GM12878 (cell line): ENCODE data around the gene LRP2BP. TPM values are rescaled to one million over a fixed set of nuclear protein-coding genes. Genes with fewer than 3 reads are reported as not detected.

Experiments used
- ATAC-seq: fragments of 200-7000 bp; cut with Tn5 transposase; 3 replicates; pipeline ENCODE4 v1.9.1; 2020; ENCODE audit warnings: mild to moderate bottlenecking, moderate library complexity
- Bru-seq: library from RNA; stranded (reverse); fragments of 400-500 nt; gene quantifications from one replicate; lab custom pipeline; 2021; lab: Mats Ljungman, UMichigan
- BruChase-seq, 2 experiments: library from RNA; stranded (reverse); fragments of 400-500 nt; gene quantifications; one replicate each; lab custom pipeline; 2021; lab: Mats Ljungman, UMichigan
- BruUV-seq: library from RNA; stranded (reverse); fragments of 400-500 nt; replicated peaks from 2 replicates; lab custom pipeline; 2021; lab: Mats Ljungman, UMichigan
- CTCF ChIA-PET: fragments of 300-600 bp; sonication (Branson Sonifier 250); formaldehyde crosslinking; extraction: SDS; loops from one replicate; lab custom pipeline; 2021; ENCODE audit warnings: inconsistent platforms; lab: Yijun Ruan, JAX
- POLR2A ChIA-PET: fragments of 350-600 bp; formaldehyde crosslinking; extraction: SDS; loops from one replicate; lab custom pipeline; 2021; ENCODE audit warnings: inconsistent platforms; lab: Charles Lee
- RAD21 ChIA-PET: fragments of 300-600 bp; sonication (Branson Sonifier 250); formaldehyde crosslinking; loops from one replicate; lab custom pipeline; 2023; ENCODE audit warnings: antibody characterized with exemption; ENCODE audit not compliant: unreplicated experiment; lab: Charles Lee
- SMC1A ChIA-PET: fragments of 300-600 bp; sonication (Branson Sonifier 250); formaldehyde crosslinking; loops from one replicate; lab custom pipeline; 2023; ENCODE audit not compliant: unreplicated experiment, uncharacterized antibody; lab: Charles Lee
- DNase-seq: peaks from one replicate; pipeline ENCODE4 v3.0.0-alpha.2; 2011; ENCODE audit warnings: low read depth, low spot score
- FAIRE-seq: peaks from 3 replicates; lab custom pipeline; 2011; peaks lifted over from hg19 to GRCh38; lab: Jason Lieb, UNC
- H2AFZ ChIP-seq: 2 replicates; pipeline ENCODE4 v1.6.0; 2011; ENCODE audit warnings: low read depth, low read length, control low read depth; ENCODE audit not compliant: control insufficient read depth
- H3K27ac ChIP-seq: 2 replicates; pipeline ENCODE4 v1.5.1; 2011; ENCODE audit warnings: control low read depth; ENCODE audit not compliant: control insufficient read depth, insufficient read depth
- H3K27me3 ChIP-seq, 2 experiments: replicated peaks in 1 of 2; 2 replicates each; pipeline versions ENCODE4 v1.6.0 to v1.6.1; 2011; ENCODE audit warnings: low read length in 1 of 2; ENCODE audit not compliant: control insufficient read depth in 2 of 2, insufficient read depth in 2 of 2
- H3K36me3 ChIP-seq, 2 experiments: 2 replicates each; pipeline ENCODE4 v1.5.1; 2011; ENCODE audit warnings: low read length in 1 of 2; ENCODE audit not compliant: control insufficient read depth in 2 of 2, insufficient read depth in 2 of 2
- H3K4me1 ChIP-seq: 2 replicates; pipeline ENCODE4 v1.6.1; 2011; ENCODE audit warnings: mild to moderate bottlenecking, low read length, moderate library complexity, mixed read lengths; ENCODE audit not compliant: control insufficient read depth, insufficient read depth
- H3K4me2 ChIP-seq: 2 replicates; pipeline ENCODE4 v1.6.0; 2011; ENCODE audit warnings: control low read depth; ENCODE audit not compliant: control insufficient read depth, insufficient read depth
- H3K4me3 ChIP-seq: fragments of 200-600 bp; sonication (generic); 2 replicates; pipeline ENCODE4 v1.5.1; 2016
- H3K79me2 ChIP-seq: 2 replicates; pipeline ENCODE4 v1.6.0; 2011; ENCODE audit warnings: low read length; ENCODE audit not compliant: control insufficient read depth, insufficient read depth
- H3K9ac ChIP-seq: 2 replicates; pipeline ENCODE4 v1.8.0; 2011; ENCODE audit warnings: low read length, control low read depth, mixed read lengths; ENCODE audit not compliant: control insufficient read depth, insufficient read depth
- H3K9me3 ChIP-seq: replicated peaks from 3 replicates; pipeline ENCODE4 v1.5.1; 2011; ENCODE audit warnings: mild to moderate bottlenecking, low read length; ENCODE audit not compliant: control insufficient read depth, insufficient read depth
- H4K20me1 ChIP-seq: 2 replicates; pipeline ENCODE4 v1.6.0; 2011; ENCODE audit not compliant: control insufficient read depth, insufficient read depth
- BHLHE40 ChIP-seq, 2 experiments: fragments of 450-650 bp in 1 of 2; IDR thresholded peaks; 2 replicates each; pipeline ENCODE4 v1.6.1; 2011 to 2017; ENCODE audit warnings: low read depth in 2 of 2, borderline replicate concordance in 1 of 2, improper control_type of control experiment in 1 of 2, low read length in 1 of 2, mild to moderate bottlenecking in 1 of 2
- CREB1 ChIP-seq: IDR thresholded peaks from 2 replicates; pipeline ENCODE4 v1.6.1; 2012; ENCODE audit warnings: low read depth, mild to moderate bottlenecking, inconsistent platforms
- DPF2 ChIP-seq: fragments of 450-650 bp; IDR thresholded peaks from 2 replicates; pipeline ENCODE4 v1.6.1; 2017; ENCODE audit warnings: mild to moderate bottlenecking
- ESRRA ChIP-seq: IDR thresholded peaks from 2 replicates; pipeline ENCODE4 v1.6.1; 2012; ENCODE audit warnings: mild to moderate bottlenecking, low read length, improper control_type of control experiment
- FOXM1 ChIP-seq: IDR thresholded peaks from 2 replicates; pipeline ENCODE4 v1.6.1; 2012; ENCODE audit warnings: low read depth, mild to moderate bottlenecking, inconsistent platforms, low read length, moderate library complexity
- LARP7 ChIP-seq: fragments of 450-650 bp; IDR thresholded peaks from 2 replicates; pipeline ENCODE4 v1.6.1; 2017; ENCODE audit warnings: mild to moderate bottlenecking
- MEF2B ChIP-seq: fragments of 450-650 bp; IDR thresholded peaks from 2 replicates; pipeline ENCODE4 v1.6.1; 2018; ENCODE audit warnings: mild to moderate bottlenecking, moderate library complexity; ENCODE audit not compliant: partially characterized antibody, poor library complexity, severe bottlenecking
- MTA3 ChIP-seq: IDR thresholded peaks from 2 replicates; pipeline ENCODE4 v1.6.1; 2012; ENCODE audit warnings: low read length, inconsistent platforms, borderline replicate concordance
- NFIC ChIP-seq: IDR thresholded peaks from 2 replicates; pipeline ENCODE4 v1.6.1; 2012; ENCODE audit warnings: low read depth, mild to moderate bottlenecking, inconsistent platforms, low read length, moderate library complexity
- NR2C2 ChIP-seq: IDR thresholded peaks from 2 replicates; pipeline ENCODE4 v1.6.1; 2011; ENCODE audit warnings: borderline replicate concordance, low read depth; ENCODE audit not compliant: control insufficient read depth, insufficient read length
- SREBF2 ChIP-seq: IDR thresholded peaks from 2 replicates; pipeline ENCODE4 v1.6.1; 2012; ENCODE audit warnings: mild to moderate bottlenecking, low read length
- WGBS: methylation state at CpG from one replicate; pipeline ENCODE4 v1.1.6; 2016; ENCODE audit warnings: low lambda C conversion rate; ENCODE audit not compliant: insufficient replicate concordance, insufficient coverage; ENCODE audit errors: missing lambda C conversion rate; 5-methylcytosine and 5-hydroxymethylcytosine counted together
- in situ Hi-C: fragments of 300-500 bp; cut with MboI; formaldehyde crosslinking; loops from 9 replicates; pipeline ENCODE4 v1.14.3; 2018; ENCODE audit warnings: mixed read lengths
- intact Hi-C: fragments of 100-400 bp; cut with micrococcal nuclease; formaldehyde crosslinking; loops from one replicate; pipeline ENCODE4 v1.14.2; 2022; ENCODE audit not compliant: unreplicated experiment
- long read RNA-seq, 2 experiments: library from polyadenylated mRNA; unstranded; transcript quantifications; one replicate each; pipeline ENCODE4 v2.0.0, GENCODE V29; 2019 to 2020
- polyA minus RNA-seq, 3 experiments: library from RNA; depleted of rRNA, polyadenylated mRNA; stranded (reverse); fragments of >200 nt; gene quantifications; 2 replicates each; pipeline ENCODE4 v1.2.3, GENCODE V29; 2011
- polyA plus RNA-seq, 11 experiments: library from polyadenylated mRNA; depleted of rRNA in 4 of 11; unstranded in 6 of 11; stranded (reverse) in 5 of 11; fragments of >200 nt; fragmentation: Nextera tagmentation in 4 of 11; fragmentation: Illumina TruSeq in 1 of 11; extraction: Ambion mirVana in 4 of 11; extraction: Trizol in 1 of 11; gene quantifications; 1 replicate in 1 of 11; 2 replicates in 10 of 11; pipeline versions ENCODE4 v1.2.1 to v1.2.3, GENCODE V29; 2011 to 2016; ENCODE audit warnings: inconsistent platforms in 2 of 11, missing spikeins in 2 of 11, low read depth in 1 of 11
- total RNA-seq, 4 experiments: library from RNA; depleted of rRNA in 3 of 4; stranded (reverse); fragments of >200 nt in 3 of 4; fragmentation: Illumina TruSeq in 1 of 4; extraction: Trizol in 1 of 4; gene quantifications; 2 replicates each; pipeline versions ENCODE4 v1.2.1 to v1.2.3, GENCODE V29; 2013 to 2021
- TF ChIP-seq, protein P1 (sequence below): fragments of 450-650 bp; IDR thresholded peaks from 2 replicates; pipeline ENCODE4 v1.6.1; 2017; ENCODE audit warnings: low read depth, mild to moderate bottlenecking, moderate library complexity

The LRP2BP gene
- 17.9 and 22.6 TPM in 2 replicates for total RNA-seq (2013; cell fraction: nucleolus; rRNA removed)
- total RNA-seq (2014; rRNA removed) (0.82 and 0.85 TPM in 2 replicates), total RNA-seq (2014; rRNA removed; fragmentation: Illumina TruSeq; extraction: Trizol) (0.55 and 0.81 TPM in 2 replicates), total RNA-seq (2021) (0.48 and 0.62 TPM in 2 replicates), polyA plus RNA-seq (2011; rRNA removed) (1.2 and 2.3 TPM in 2 replicates), polyA plus RNA-seq (2014; fragmentation: Illumina TruSeq; extraction: Trizol) (0.16 and 0.29 TPM in 2 replicates), polyA plus RNA-seq (2014; fragmentation: Nextera tagmentation; extraction: Ambion mirVana) (1 to 10 TPM; 1.5 to 2.3 TPM), polyA plus RNA-seq (2014; rRNA removed) (0.27 and 0.39 TPM in 2 replicates), polyA plus RNA-seq (2016; fragmentation: Nextera tagmentation; extraction: Ambion mirVana) (1 to 10 TPM; 4.5 to 5.2 TPM), polyA minus RNA-seq (2011; rRNA and poly(A)+ RNA removed) (1.1 and 2.4 TPM in 2 replicates), Bru-seq, nascent RNA (percentile 56 among the genes with signal in this experiment), BruChase-seq, experiment 1, labeled RNA remaining after a 6-hour chase (percentile 59 among the genes with signal in this experiment), BruChase-seq, experiment 2, labeled RNA remaining after a 2-hour chase (percentile 56 among the genes with signal in this experiment)
- 5.1 TPM for polyA plus RNA-seq (2011; ENCODE audit: low read depth)
- 0.13 and 0.24 TPM in 2 replicates for polyA plus RNA-seq (2011; cell fraction: cytosol; rRNA removed)
- 3.6 and 4.5 TPM in 2 replicates for polyA plus RNA-seq (2011; cell fraction: nucleus; rRNA removed)
- polyA plus RNA-seq (2012), result 4.5 and 6.1 TPM in 2 replicates
- 0.67 and 0.94 TPM in 2 replicates for polyA minus RNA-seq (2011; cell fraction: cytosol; rRNA and poly(A)+ RNA removed)
- polyA minus RNA-seq (2011; cell fraction: nucleus; rRNA and poly(A)+ RNA removed), result 3.3 and 3.4 TPM in 2 replicates
- long read RNA-seq, experiment 1, result 0 reads
- long read RNA-seq, experiment 2, partial matches to known transcripts, result 0 of 6 reads
- long read RNA-seq, experiment 2, other reads (novel, unspliced or antisense), result 6 of 6 reads

DNA sequence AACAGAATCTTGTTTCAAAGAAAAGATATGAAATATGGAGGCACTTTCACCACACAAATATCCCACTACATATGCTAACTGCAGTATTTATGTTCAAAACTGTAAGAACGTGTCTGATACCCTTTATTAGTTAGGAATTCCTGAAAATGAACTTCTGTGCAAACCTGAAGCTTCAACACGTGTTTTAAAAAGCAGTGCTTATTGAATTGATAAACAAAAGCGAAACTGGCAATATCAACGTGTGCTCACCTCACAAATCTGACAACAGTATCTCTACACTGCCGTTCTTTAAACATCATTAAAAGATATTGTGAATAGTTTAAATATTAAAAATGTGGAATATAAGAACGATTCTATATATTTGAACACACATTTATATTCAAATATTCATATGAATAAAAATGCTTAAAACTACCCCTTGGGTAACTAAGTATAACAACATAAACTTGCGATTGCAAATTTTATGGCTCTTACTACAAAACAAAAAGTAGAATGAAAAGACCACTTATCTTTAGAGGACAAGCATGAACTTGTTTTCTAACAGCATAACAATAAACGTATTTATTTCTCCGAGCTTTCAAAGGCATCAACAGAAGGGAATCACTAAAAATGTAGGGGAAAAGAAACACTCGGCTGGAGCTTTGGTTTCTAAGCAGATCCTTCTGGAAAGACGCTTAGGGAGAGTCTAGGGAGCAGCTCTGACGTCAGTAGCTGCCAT, at the start of gene LRP2BP:
Gene LRP2BP (minus strand): TSS at position 687 of the 718 bp plus-strand sequence. CDS start 17,738 bp downstream, outside the sequence.
- intact Hi-C loops, result loop anchor here (2.0 to 5.0 kb wide), 3 partner anchors 75 to 202 kb away; partner anchors contain the start of gene CCDC110
- TF ChIP-seq ESRRA (no peak), MTA3 (peak; percentile 48; the same call in 1 of the 2 replicates), NFIC (no peak), CREB1 (peak; percentile 22; the same call in 1 of the 2 replicates), SREBF2 (no peak), FOXM1 (no peak), DPF2 (no peak), MEF2B (peak; percentile 11), LARP7 (no peak), NR2C2 (no peak), BHLHE40 (IDR thresholded peaks at IDR 0.05; ENCODE audit: borderline replicate concordance in 1 of 2, low read depth in 2 of 2, low read length in 1 of 2) (0 out of 4 replicates have a peak, but pooled peaks of 1 of the 2 experiments have one; percentile 5)
- TF ChIP-seq, protein P1, sequence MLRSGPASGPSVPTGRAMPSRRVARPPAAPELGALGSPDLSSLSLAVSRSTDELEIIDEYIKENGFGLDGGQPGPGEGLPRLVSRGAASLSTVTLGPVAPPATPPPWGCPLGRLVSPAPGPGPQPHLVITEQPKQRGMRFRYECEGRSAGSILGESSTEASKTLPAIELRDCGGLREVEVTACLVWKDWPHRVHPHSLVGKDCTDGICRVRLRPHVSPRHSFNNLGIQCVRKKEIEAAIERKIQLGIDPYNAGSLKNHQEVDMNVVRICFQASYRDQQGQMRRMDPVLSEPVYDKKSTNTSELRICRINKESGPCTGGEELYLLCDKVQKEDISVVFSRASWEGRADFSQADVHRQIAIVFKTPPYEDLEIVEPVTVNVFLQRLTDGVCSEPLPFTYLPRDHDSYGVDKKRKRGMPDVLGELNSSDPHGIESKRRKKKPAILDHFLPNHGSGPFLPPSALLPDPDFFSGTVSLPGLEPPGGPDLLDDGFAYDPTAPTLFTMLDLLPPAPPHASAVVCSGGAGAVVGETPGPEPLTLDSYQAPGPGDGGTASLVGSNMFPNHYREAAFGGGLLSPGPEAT, result no peak

More for the DNA sequence above, at the start of gene LRP2BP:
- no peak for FAIRE-seq
- peak within 1 kb of the TSS; percentile 94 for H3K4me2 ChIP-seq
- no peaks in the 10 kb centered on the region for H3K9me3 ChIP-seq
- in situ Hi-C loops, result no loop called here
- no peaks in the 10 kb centered on the region for H4K20me1 ChIP-seq
- WGBS, result 1% methylated on average over 12 of the region's 12 CpGs
- peak; percentile 14; the same call in 1 of the 3 replicates for ATAC-seq
- H3K27ac ChIP-seq, result peak within 1 kb of the TSS; percentile 97
- DNase-seq, result peak; percentile 48
- ChIA-PET POLR2A (interaction anchor here (0.5 to 7.9 kb wide), 10 partner anchors 10 to 191 kb away, joined by 3 to 60 read pairs (median 6); partner anchors contain the start of gene UFSP2), RAD21 (interaction anchor here (1.0 to 2.8 kb wide), 9 partner anchors 10 to 191 kb away, joined by 3 to 26 read pairs (median 7); partner anchors contain the start of gene UFSP2), SMC1A (interaction anchor here (1.1 to 6.2 kb wide), 11 partner anchors 10 to 186 kb away, joined by 3 to 72 read pairs (median 9); partner anchors contain the start of genes SNX25 and UFSP2), CTCF (interaction anchor here (1.0 to 2.0 kb wide), 8 partner anchors 10 to 203 kb away, joined by 3 to 6 read pairs (median 4); partner anchors contain the start of gene UFSP2)
- peak within 1 kb of the TSS; percentile 87 for H3K9ac ChIP-seq
- H3K27me3 ChIP-seq, result no peaks in the 10 kb centered on the region
- H3K79me2 ChIP-seq, result peaks cover 54% of the 10 kb centered on the region
- peak within 1 kb of the TSS; percentile 79 for H3K4me3 ChIP-seq
- TSS peak; percentile 63 for BruUV-seq
- peaks cover 0 to 16% of the 10 kb centered on the region in 2 experiments; a peak in 2 of 4 replicates for H3K36me3 ChIP-seq
- H3K4me1 ChIP-seq, result peaks cover 19% of the 10 kb centered on the region
- H2AFZ ChIP-seq, result peak within 1 kb of the TSS; percentile 82
